HepG2 (cell line): ENCODE measurements around the gene UBE3B. TPM values are rescaled to one million over a fixed set of nuclear protein-coding genes. Genes with fewer than 3 reads are reported as not detected.

Experiments
- ATAC-seq: fragments of 200-7000 bp; cut with Tn5 transposase; 3 replicates; pipeline ENCODE4 v1.9.1; 2020; ENCODE audit warnings: mild to moderate bottlenecking, moderate library complexity
- BruUV-seq: library from RNA; stranded (reverse); fragments of 400-500 nt; replicated peaks from 2 replicates; lab custom pipeline; 2021; lab: Mats Ljungman, UMichigan
- CTCF ChIA-PET: fragments of 300-600 bp; formaldehyde crosslinking; extraction: SDS; loops from one replicate; lab custom pipeline; 2021; ENCODE audit warnings: low total read pairs, inconsistent platforms, low intra/inter-chr PET ratio; lab: Yijun Ruan, JAX
- POLR2A ChIA-PET: fragments of 350-600 bp; sonication (Branson Sonifier 250); formaldehyde crosslinking; loops from one replicate; lab custom pipeline; 2020; ENCODE audit warnings: antibody characterized with exemption, inconsistent platforms; lab: Yijun Ruan, JAX
- DNase-seq: peaks from one replicate; pipeline ENCODE4 v3.0.0-alpha.2; 2015; ENCODE audit warnings: low spot score
- FAIRE-seq: peaks from 3 replicates; lab custom pipeline; 2011; peaks lifted over from hg19 to GRCh38; lab: Jason Lieb, UNC
- H2AFZ ChIP-seq: one replicate; pipeline ENCODE4 v1.6.1; 2011; ENCODE audit warnings: low read length, inconsistent platforms
- H3K27ac ChIP-seq: fragments of 300-600 bp; 3 replicates; pipeline ENCODE4 v1.8.0; 2011; ENCODE audit warnings: mixed run types, mild to moderate bottlenecking, mixed read lengths, low read length, inconsistent platforms; ENCODE audit not compliant: insufficient read depth; ENCODE audit errors: extremely low read length
- H3K27me3 ChIP-seq, 2 experiments: fragments of 200-600 bp in 1 of 2; 2 replicates in 1 of 2; 3 replicates in 1 of 2; pipeline versions ENCODE4 v1.6.0 to v1.8.0; 2011; ENCODE audit warnings: low read length in 2 of 2, mild to moderate bottlenecking in 2 of 2, moderate library complexity in 2 of 2, inconsistent platforms in 1 of 2; ENCODE audit not compliant: insufficient read depth in 2 of 2, control insufficient read depth in 1 of 2
- H3K36me3 ChIP-seq, 2 experiments: fragments of 200-600 bp in 1 of 2; replicated peaks in 1 of 2; 2 replicates in 1 of 2; 3 replicates in 1 of 2; pipeline versions ENCODE4 v1.5.1 to v1.8.0; 2011; ENCODE audit warnings: low read length in 2 of 2, inconsistent platforms in 1 of 2; ENCODE audit not compliant: insufficient read depth in 2 of 2, control insufficient read depth in 1 of 2
- H3K4me1 ChIP-seq: 2 replicates; pipeline ENCODE4 v1.5.1; 2012; ENCODE audit warnings: low read length, inconsistent platforms; ENCODE audit not compliant: insufficient read depth
- H3K4me2 ChIP-seq: 2 replicates; pipeline ENCODE4 v1.6.0; 2011; ENCODE audit warnings: low read depth, low read length, inconsistent platforms
- H3K4me3 ChIP-seq, 3 experiments: fragments of 200-600 bp in 1 of 3; sonication (generic), shearing (Covaris generic) in 1 of 3; replicated peaks in 1 of 3; 2 replicates each; pipeline ENCODE4 v1.5.1; 2011 to 2016; ENCODE audit warnings: low read length in 3 of 3, inconsistent platforms in 2 of 3, low read depth in 2 of 3, mild to moderate bottlenecking in 2 of 3, control low read depth in 1 of 3, mixed read lengths in 1 of 3; ENCODE audit not compliant: insufficient read depth in 1 of 3
- H3K79me2 ChIP-seq: one replicate; pipeline ENCODE4 v1.6.1; 2011; ENCODE audit warnings: low read length, inconsistent platforms; ENCODE audit not compliant: insufficient read depth
- H3K9ac ChIP-seq: 2 replicates; pipeline ENCODE4 v1.6.0; 2011; ENCODE audit warnings: mild to moderate bottlenecking, low read depth, low read length, inconsistent platforms; ENCODE audit not compliant: insufficient read depth
- H3K9me3 ChIP-seq: 2 replicates; pipeline ENCODE4 v1.5.1; 2012; ENCODE audit warnings: mild to moderate bottlenecking, low read length
- H4K20me1 ChIP-seq: 2 replicates; pipeline ENCODE4 v1.6.0; 2011; ENCODE audit warnings: inconsistent platforms, mild to moderate bottlenecking, low read length, moderate library complexity; ENCODE audit not compliant: insufficient read depth
- HIC2 ChIP-seq: sonication (generic); formaldehyde crosslinking; IDR thresholded peaks from 2 replicates; pipeline ENCODE4 v1.9.0; 2022; ENCODE audit warnings: low read depth, missing genetic modification reagents
- HNF4A ChIP-seq: sonication (generic); formaldehyde crosslinking; IDR thresholded peaks from 2 replicates; pipeline ENCODE4 v1.4.0; 2020; ENCODE audit warnings: missing genetic modification reagents
- NFKBIZ ChIP-seq: IDR thresholded peaks from 2 replicates; pipeline ENCODE4 v1.6.1; 2018; ENCODE audit warnings: missing genetic modification reagents, missing compliant biosample characterization
- ZFX ChIP-seq: sonication (generic); formaldehyde crosslinking; IDR thresholded peaks from 2 replicates; pipeline ENCODE4 v1.4.0; 2020; ENCODE audit warnings: mild to moderate bottlenecking, low read depth, missing genetic modification reagents, moderate library complexity
- ZKSCAN1 ChIP-seq: fragments of 150-350 bp; IDR thresholded peaks from 2 replicates; pipeline ENCODE4 v1.6.1; 2014; ENCODE audit warnings: low read length
- WGBS: methylation state at CpG from one replicate; pipeline ENCODE4 v1.1.6; 2017; ENCODE audit warnings: low lambda C conversion rate; 5-methylcytosine and 5-hydroxymethylcytosine counted together
- in situ Hi-C: cut with HindIII; loops from 2 replicates; pipeline ENCODE4 v1.10.0; 2017; ENCODE audit warnings: low pct_unique_long_range_greater_than_20kb; ENCODE audit not compliant: extremely low pct_ligation_motif_present
- intact Hi-C: fragments of 100-400 bp; cut with micrococcal nuclease; formaldehyde crosslinking; loops from one replicate; pipeline ENCODE4 v1.10.0; 2022; ENCODE audit not compliant: unreplicated experiment
- polyA plus RNA-seq, 8 experiments: library from polyadenylated mRNA; depleted of rRNA in 3 of 8; stranded (reverse) in 7 of 8; unstranded in 1 of 8; fragments of >200 nt; fragmentation: Illumina TruSeq in 4 of 8; extraction: Trizol in 4 of 8; gene quantifications; 2 replicates each; pipeline versions ENCODE4 v1.2.1 to v1.2.3, GENCODE V29; 2011 to 2016; ENCODE audit warnings: low read depth in 4 of 8, missing spikeins in 1 of 8, mixed read lengths in 1 of 8; ENCODE audit not compliant: insufficient read depth in 1 of 8
- total RNA-seq, 5 experiments: library from RNA; depleted of rRNA; stranded (reverse); fragments of >200 nt; fragmentation: Illumina TruSeq; extraction: Trizol; gene quantifications; 2 replicates each; pipeline ENCODE4 v1.2.3, GENCODE V29; 2016; ENCODE audit warnings: low read depth in 1 of 5
- TF ChIP-seq, protein P1 (sequence below): sonication (generic); formaldehyde crosslinking; IDR thresholded peaks from 2 replicates; pipeline ENCODE4 v1.4.0; 2020; ENCODE audit warnings: missing genetic modification reagents
- TF ChIP-seq, protein P2 (sequence below): sonication (generic); formaldehyde crosslinking; IDR thresholded peaks from 2 replicates; pipeline ENCODE4 v1.5.0; 2020; ENCODE audit warnings: mild to moderate bottlenecking, missing genetic modification reagents, moderate library complexity
- TF ChIP-seq, protein P3 (sequence below): sonication (generic); formaldehyde crosslinking; conservative IDR thresholded peaks from 2 replicates; pipeline ENCODE4 v1.4.0; 2020; ENCODE audit warnings: mild to moderate bottlenecking, missing genetic modification reagents, moderate library complexity
- TF ChIP-seq, protein P4 (sequence below): sonication (generic); formaldehyde crosslinking; IDR thresholded peaks from 2 replicates; pipeline ENCODE4 v1.5.1; 2020; ENCODE audit warnings: mild to moderate bottlenecking, missing genetic modification reagents, moderate library complexity

UBE3B gene
- total and polyA plus RNA-seq, 2 of the 13 experiments (the other 11 are each of a cell fraction or from before 2014, with no cell fraction given): 22.7 to 25.3 TPM

DNA sequence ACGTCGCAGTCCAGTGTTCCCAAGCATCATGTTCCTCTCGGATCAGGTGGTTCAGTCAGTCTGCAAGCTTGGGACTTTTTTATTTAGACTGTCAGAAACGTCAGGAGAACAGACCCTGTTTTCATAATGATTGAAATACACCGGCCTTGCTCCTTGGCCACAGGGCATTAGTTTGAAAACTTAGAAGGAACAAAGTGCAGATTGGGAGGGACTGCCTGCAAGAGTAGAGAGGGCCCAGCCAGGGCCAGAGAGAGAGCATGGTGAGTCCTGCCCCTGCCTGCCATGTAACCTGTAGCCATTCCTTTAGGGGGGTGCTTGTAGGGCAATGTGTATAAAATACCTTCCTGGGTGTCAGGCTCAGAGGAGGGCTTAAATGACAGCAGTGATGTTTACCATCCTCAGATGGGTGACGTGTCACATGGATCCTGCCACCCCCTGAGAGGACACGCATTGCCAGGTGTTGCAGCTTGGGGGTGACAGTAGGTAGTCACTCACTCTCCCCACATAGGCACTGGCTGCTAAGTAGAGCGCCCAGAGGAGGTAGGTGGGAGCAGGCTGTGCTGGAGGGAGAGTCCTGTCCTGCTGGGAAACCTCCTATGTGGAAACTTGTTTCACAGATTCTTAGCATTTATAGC, 50.2 kb downstream of the UBE3B start:
- H2AFZ ChIP-seq: no peak overlapping the region
- CTCF ChIA-PET: no interaction called here
- H3K9ac ChIP-seq: no peak overlapping the region
- no peak for DNase-seq
- intact Hi-C loops (no loop called here), in situ Hi-C loops (no loop called here)
- H3K79me2 ChIP-seq: no peaks in the 10 kb centered on the region
- no peaks in the 10 kb centered on the region for H4K20me1 ChIP-seq
- 60% methylated on average over 8 of the region's 8 CpGs for WGBS
- POLR2A ChIA-PET: no interaction called here
- H3K27me3 ChIP-seq: no peaks in the 10 kb centered on the region
- H3K4me1 ChIP-seq: peaks cover 16% of the 10 kb centered on the region
- ATAC-seq: peak; percentile 78
- BruUV-seq: no TSS peak
- peak; percentile 32 for FAIRE-seq
- H3K4me2 ChIP-seq: no peak overlapping the region
- no peak overlapping the region for H3K4me3 ChIP-seq
- peaks cover 12 to 18% of the 10 kb centered on the region in 2 experiments; a peak in 4 of 5 replicates for H3K36me3 ChIP-seq
- TF ChIP-seq ZKSCAN1 (no peak), ZFX (CRISPR knock-in tag) (0 out of 2 replicates have a peak, but pooled peaks have one; percentile 27), HIC2 (CRISPR knock-in tag) (peak; percentile 29; the same call in 1 of the 2 replicates), HNF4A (CRISPR knock-in tag) (peak; percentile 62), NFKBIZ (CRISPR knock-in tag) (no peak)
- TF ChIP-seq, protein P1, sequence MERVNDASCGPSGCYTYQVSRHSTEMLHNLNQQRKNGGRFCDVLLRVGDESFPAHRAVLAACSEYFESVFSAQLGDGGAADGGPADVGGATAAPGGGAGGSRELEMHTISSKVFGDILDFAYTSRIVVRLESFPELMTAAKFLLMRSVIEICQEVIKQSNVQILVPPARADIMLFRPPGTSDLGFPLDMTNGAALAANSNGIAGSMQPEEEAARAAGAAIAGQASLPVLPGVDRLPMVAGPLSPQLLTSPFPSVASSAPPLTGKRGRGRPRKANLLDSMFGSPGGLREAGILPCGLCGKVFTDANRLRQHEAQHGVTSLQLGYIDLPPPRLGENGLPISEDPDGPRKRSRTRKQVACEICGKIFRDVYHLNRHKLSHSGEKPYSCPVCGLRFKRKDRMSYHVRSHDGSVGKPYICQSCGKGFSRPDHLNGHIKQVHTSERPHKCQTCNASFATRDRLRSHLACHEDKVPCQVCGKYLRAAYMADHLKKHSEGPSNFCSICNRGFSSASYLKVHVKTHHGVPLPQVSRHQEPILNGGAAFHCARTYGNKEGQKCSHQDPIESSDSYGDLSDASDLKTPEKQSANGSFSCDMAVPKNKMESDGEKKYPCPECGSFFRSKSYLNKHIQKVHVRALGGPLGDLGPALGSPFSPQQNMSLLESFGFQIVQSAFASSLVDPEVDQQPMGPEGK: 0 out of 2 replicates have a peak, but pooled peaks have one; percentile 22
- TF ChIP-seq, protein P2, sequence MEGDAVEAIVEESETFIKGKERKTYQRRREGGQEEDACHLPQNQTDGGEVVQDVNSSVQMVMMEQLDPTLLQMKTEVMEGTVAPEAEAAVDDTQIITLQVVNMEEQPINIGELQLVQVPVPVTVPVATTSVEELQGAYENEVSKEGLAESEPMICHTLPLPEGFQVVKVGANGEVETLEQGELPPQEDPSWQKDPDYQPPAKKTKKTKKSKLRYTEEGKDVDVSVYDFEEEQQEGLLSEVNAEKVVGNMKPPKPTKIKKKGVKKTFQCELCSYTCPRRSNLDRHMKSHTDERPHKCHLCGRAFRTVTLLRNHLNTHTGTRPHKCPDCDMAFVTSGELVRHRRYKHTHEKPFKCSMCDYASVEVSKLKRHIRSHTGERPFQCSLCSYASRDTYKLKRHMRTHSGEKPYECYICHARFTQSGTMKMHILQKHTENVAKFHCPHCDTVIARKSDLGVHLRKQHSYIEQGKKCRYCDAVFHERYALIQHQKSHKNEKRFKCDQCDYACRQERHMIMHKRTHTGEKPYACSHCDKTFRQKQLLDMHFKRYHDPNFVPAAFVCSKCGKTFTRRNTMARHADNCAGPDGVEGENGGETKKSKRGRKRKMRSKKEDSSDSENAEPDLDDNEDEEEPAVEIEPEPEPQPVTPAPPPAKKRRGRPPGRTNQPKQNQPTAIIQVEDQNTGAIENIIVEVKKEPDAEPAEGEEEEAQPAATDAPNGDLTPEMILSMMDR (CRISPR knock-in tag): peak; percentile 16; the same call in 1 of the 2 replicates
- TF ChIP-seq, protein P3, sequence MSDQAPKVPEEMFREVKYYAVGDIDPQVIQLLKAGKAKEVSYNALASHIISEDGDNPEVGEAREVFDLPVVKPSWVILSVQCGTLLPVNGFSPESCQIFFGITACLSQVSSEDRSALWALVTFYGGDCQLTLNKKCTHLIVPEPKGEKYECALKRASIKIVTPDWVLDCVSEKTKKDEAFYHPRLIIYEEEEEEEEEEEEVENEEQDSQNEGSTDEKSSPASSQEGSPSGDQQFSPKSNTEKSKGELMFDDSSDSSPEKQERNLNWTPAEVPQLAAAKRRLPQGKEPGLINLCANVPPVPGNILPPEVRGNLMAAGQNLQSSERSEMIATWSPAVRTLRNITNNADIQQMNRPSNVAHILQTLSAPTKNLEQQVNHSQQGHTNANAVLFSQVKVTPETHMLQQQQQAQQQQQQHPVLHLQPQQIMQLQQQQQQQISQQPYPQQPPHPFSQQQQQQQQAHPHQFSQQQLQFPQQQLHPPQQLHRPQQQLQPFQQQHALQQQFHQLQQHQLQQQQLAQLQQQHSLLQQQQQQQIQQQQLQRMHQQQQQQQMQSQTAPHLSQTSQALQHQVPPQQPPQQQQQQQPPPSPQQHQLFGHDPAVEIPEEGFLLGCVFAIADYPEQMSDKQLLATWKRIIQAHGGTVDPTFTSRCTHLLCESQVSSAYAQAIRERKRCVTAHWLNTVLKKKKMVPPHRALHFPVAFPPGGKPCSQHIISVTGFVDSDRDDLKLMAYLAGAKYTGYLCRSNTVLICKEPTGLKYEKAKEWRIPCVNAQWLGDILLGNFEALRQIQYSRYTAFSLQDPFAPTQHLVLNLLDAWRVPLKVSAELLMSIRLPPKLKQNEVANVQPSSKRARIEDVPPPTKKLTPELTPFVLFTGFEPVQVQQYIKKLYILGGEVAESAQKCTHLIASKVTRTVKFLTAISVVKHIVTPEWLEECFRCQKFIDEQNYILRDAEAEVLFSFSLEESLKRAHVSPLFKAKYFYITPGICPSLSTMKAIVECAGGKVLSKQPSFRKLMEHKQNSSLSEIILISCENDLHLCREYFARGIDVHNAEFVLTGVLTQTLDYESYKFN: peak; percentile 28; the same call in 1 of the 2 replicates
- TF ChIP-seq, protein P4, sequence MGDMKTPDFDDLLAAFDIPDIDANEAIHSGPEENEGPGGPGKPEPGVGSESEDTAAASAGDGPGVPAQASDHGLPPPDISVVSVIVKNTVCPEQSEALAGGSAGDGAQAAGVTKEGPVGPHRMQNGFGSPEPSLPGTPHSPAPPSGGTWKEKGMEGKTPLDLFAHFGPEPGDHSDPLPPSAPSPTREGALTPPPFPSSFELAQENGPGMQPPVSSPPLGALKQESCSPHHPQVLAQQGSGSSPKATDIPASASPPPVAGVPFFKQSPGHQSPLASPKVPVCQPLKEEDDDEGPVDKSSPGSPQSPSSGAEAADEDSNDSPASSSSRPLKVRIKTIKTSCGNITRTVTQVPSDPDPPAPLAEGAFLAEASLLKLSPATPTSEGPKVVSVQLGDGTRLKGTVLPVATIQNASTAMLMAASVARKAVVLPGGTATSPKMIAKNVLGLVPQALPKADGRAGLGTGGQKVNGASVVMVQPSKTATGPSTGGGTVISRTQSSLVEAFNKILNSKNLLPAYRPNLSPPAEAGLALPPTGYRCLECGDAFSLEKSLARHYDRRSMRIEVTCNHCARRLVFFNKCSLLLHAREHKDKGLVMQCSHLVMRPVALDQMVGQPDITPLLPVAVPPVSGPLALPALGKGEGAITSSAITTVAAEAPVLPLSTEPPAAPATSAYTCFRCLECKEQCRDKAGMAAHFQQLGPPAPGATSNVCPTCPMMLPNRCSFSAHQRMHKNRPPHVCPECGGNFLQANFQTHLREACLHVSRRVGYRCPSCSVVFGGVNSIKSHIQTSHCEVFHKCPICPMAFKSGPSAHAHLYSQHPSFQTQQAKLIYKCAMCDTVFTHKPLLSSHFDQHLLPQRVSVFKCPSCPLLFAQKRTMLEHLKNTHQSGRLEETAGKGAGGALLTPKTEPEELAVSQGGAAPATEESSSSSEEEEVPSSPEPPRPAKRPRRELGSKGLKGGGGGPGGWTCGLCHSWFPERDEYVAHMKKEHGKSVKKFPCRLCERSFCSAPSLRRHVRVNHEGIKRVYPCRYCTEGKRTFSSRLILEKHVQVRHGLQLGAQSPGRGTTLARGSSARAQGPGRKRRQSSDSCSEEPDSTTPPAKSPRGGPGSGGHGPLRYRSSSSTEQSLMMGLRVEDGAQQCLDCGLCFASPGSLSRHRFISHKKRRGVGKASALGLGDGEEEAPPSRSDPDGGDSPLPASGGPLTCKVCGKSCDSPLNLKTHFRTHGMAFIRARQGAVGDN (CRISPR knock-in tag): 0 out of 2 replicates have a peak, but pooled peaks have one; percentile 16
- peak overlapping the region; percentile 16 for H3K27ac ChIP-seq
- no peaks in the 10 kb centered on the region for H3K9me3 ChIP-seq
